ENCODE results near the gene TP53RK. TPM values are rescaled to one million over a fixed set of nuclear protein-coding genes. Genes with fewer than 3 reads are reported as not detected.

The TP53RK gene
- total RNA-seq, 1 experiment from 2014 or later, result 20.6 TPM

- ChIA-PET POLR2A (ENCODE audit: low non-redundant PET) (no interaction called here), CTCF (interaction anchor here (0.6 to 0.7 kb wide), 2 partner anchors 49 to 185 kb away, joined by 3 to 5 read pairs; no protein-coding TSS in a partner anchor)
- Histone ChIP-seq H3K27me3 (replicated peaks; ENCODE audit: insufficient read depth, low read depth, low read length, poor library complexity) (no peaks in the 10 kb centered on the region), H3K4me1 (ENCODE audit: insufficient read depth, low read length, poor library complexity, severe bottlenecking) (peaks cover 4% of the 10 kb centered on the region), H3K36me3 (ENCODE audit: insufficient read depth, low read length, poor library complexity, severe bottlenecking) (peaks cover 20% of the 10 kb centered on the region), H3K27ac (ENCODE audit: low read depth, low read length, poor library complexity, severe bottlenecking) (no peak overlapping the region), H3K9me3 (ENCODE audit: low read depth, low read length, poor library complexity, severe bottlenecking) (no peaks in the 10 kb centered on the region), H3K4me3 (ENCODE audit: low read depth, low read length, poor library complexity, severe bottlenecking) (no peak overlapping the region)
- DNase-seq (ENCODE audit: low spot score), result peak; percentile 60
- intact Hi-C loops (cut with micrococcal nuclease; ENCODE audit: unreplicated experiment), result loop anchor here (1.0 to 10.0 kb wide), 2 partner anchors 160 to 546 kb away; no protein-coding TSS in a partner anchor
- TF ChIP-seq CTCF (conservative IDR thresholded peaks at IDR 0.05; ENCODE audit: low read depth, low read length) (peak; percentile 86), EZH2 (IDR thresholded peaks at IDR 0.05; ENCODE audit: borderline replicate concordance, low read depth, low read length, poor library complexity, severe bottlenecking) (no peak)
- BruUV-seq (replicated peaks), result no TSS peak
Measured at GRCh38 chr20:46681032-46681854, 8.0 kb downstream of the TP53RK start.

- Histone ChIP-seq H3K36me3 (ENCODE audit: insufficient read depth, low read length, poor library complexity, severe bottlenecking) (peaks cover 14% of the 10 kb centered on the region), H3K9me3 (ENCODE audit: low read depth, low read length, poor library complexity, severe bottlenecking) (no peaks in the 10 kb centered on the region), H3K4me1 (ENCODE audit: insufficient read depth, low read length, poor library complexity, severe bottlenecking) (peaks cover 4% of the 10 kb centered on the region), H3K27me3 (replicated peaks; ENCODE audit: insufficient read depth, low read depth, low read length, poor library complexity) (no peaks in the 10 kb centered on the region), H3K27ac (ENCODE audit: low read depth, low read length, poor library complexity, severe bottlenecking) (no peak overlapping the region), H3K4me3 (ENCODE audit: low read depth, low read length, poor library complexity, severe bottlenecking) (no peak overlapping the region)
- CTCF ChIA-PET, result interaction anchor here (0.6 to 0.7 kb wide), 2 partner anchors 49 to 185 kb away, joined by 3 to 5 read pairs; no protein-coding TSS in a partner anchor
- BruUV-seq (replicated peaks), result no TSS peak
- TF ChIP-seq CTCF (conservative IDR thresholded peaks at IDR 0.05; ENCODE audit: low read depth, low read length) (no peak), EZH2 (IDR thresholded peaks at IDR 0.05; ENCODE audit: borderline replicate concordance, low read depth, low read length, poor library complexity, severe bottlenecking) (no peak)
- no peak for DNase-seq (ENCODE audit: low spot score)
- intact Hi-C loops (cut with micrococcal nuclease; ENCODE audit: unreplicated experiment), result loop anchor here (1.0 to 10.0 kb wide), 2 partner anchors 159 to 546 kb away; no protein-coding TSS in a partner anchor
- POLR2A ChIA-PET (ENCODE audit: low non-redundant PET), result no interaction called here
Measured at GRCh38 chr20:46680684-46681031, 8.6 kb downstream of the TP53RK start.

- no peak for TF ChIP-seq EZH2 (IDR thresholded peaks at IDR 0.05; ENCODE audit: borderline replicate concordance, low read depth, low read length, poor library complexity, severe bottlenecking)
- no peak for TF ChIP-seq CTCF (conservative IDR thresholded peaks at IDR 0.05; ENCODE audit: low read depth, low read length)
- Histone ChIP-seq H3K4me1 (ENCODE audit: insufficient read depth, low read length, poor library complexity, severe bottlenecking) (no peaks in the 10 kb centered on the region), H3K27ac (ENCODE audit: low read depth, low read length, poor library complexity, severe bottlenecking) (no peak overlapping the region), H3K9me3 (ENCODE audit: low read depth, low read length, poor library complexity, severe bottlenecking) (no peaks in the 10 kb centered on the region), H3K27me3 (replicated peaks; ENCODE audit: insufficient read depth, low read depth, low read length, poor library complexity) (no peaks in the 10 kb centered on the region), H3K36me3 (ENCODE audit: insufficient read depth, low read length, poor library complexity, severe bottlenecking) (peaks cover 4% of the 10 kb centered on the region), H3K4me3 (ENCODE audit: low read depth, low read length, poor library complexity, severe bottlenecking) (no peak overlapping the region)
- ChIA-PET CTCF (no interaction called here), POLR2A (ENCODE audit: low non-redundant PET) (no interaction called here)
- intact Hi-C loops (cut with micrococcal nuclease; ENCODE audit: unreplicated experiment), result no loop called here
- BruUV-seq (replicated peaks), result no TSS peak
- no peak for DNase-seq (ENCODE audit: low spot score)
Measured at GRCh38 chr20:46678516-46678915, 10.7 kb downstream of the TP53RK start.
